ENCODE data around the gene TMCO2.

- no peak for TF ChIP-seq CTCF (IDR thresholded peaks at IDR 0.05; ENCODE audit: borderline replicate concordance, extremely low read depth, low read length, poor library complexity, severe bottlenecking)
- TF ChIP-seq EZH2 (IDR thresholded peaks at IDR 0.05; ENCODE audit: borderline replicate concordance, low read depth, low read length, severe bottlenecking): no peak
Measured at GRCh38 chr1:40255231-40255630, 7.5 kb downstream of the TMCO2 start.
